HepG2 (cell line): ENCODE measurements around the gene CAND1. TPM values are rescaled to one million over a fixed set of nuclear protein-coding genes. Genes with fewer than 3 reads are reported as not detected.
A peak's percentile ranks its signal among the peaks of the same experiment; 100 is the strongest.

Experiments
- CAMTA2 ChIP-seq: sonication (generic); formaldehyde crosslinking; IDR thresholded peaks from 2 replicates; pipeline ENCODE4 v1.4.0; 2020; ENCODE audit warnings: mild to moderate bottlenecking, missing genetic modification reagents, borderline replicate concordance
- HMG20B ChIP-seq: conservative IDR thresholded peaks from 2 replicates; pipeline ENCODE4 v1.6.1; 2016; ENCODE audit warnings: missing genetic modification reagents, missing compliant biosample characterization
- IRF2 ChIP-seq: IDR thresholded peaks from 2 replicates; pipeline ENCODE4 v1.6.1; 2018; ENCODE audit warnings: missing genetic modification reagents, missing compliant biosample characterization
- MAFK ChIP-seq, 2 experiments: IDR thresholded peaks in 1 of 2; conservative IDR thresholded peaks in 1 of 2; 2 replicates each; pipeline ENCODE4 v1.6.1; 2011; ENCODE audit warnings: improper control_type of control experiment in 2 of 2, low read length in 2 of 2
- MEIS2 ChIP-seq: sonication (generic); formaldehyde crosslinking; IDR thresholded peaks from 2 replicates; pipeline ENCODE4 v1.9.0; 2021; ENCODE audit warnings: mild to moderate bottlenecking, missing genetic modification reagents
- NR3C1 ChIP-seq: sonication (generic); formaldehyde crosslinking; IDR thresholded peaks from 2 replicates; pipeline ENCODE4 v1.4.0; 2020; ENCODE audit warnings: missing genetic modification reagents
- RFX3 ChIP-seq: IDR thresholded peaks from 2 replicates; pipeline ENCODE4 v1.6.1; 2016; ENCODE audit warnings: missing biosample characterization, missing genetic modification reagents
- SMARCE1 ChIP-seq: fragments of 450-650 bp; IDR thresholded peaks from 2 replicates; pipeline ENCODE4 v1.6.1; 2017; ENCODE audit warnings: borderline replicate concordance
- TEF ChIP-seq: sonication (generic); formaldehyde crosslinking; IDR thresholded peaks from 2 replicates; pipeline ENCODE4 v1.5.0; 2020; ENCODE audit warnings: missing genetic modification reagents
- THRA ChIP-seq: sonication (generic); formaldehyde crosslinking; IDR thresholded peaks from 2 replicates; pipeline ENCODE4 v1.4.0; 2020; ENCODE audit warnings: missing genetic modification reagents, borderline replicate concordance
- TRIM24 ChIP-seq: sonication (generic); formaldehyde crosslinking; IDR thresholded peaks from 2 replicates; pipeline ENCODE4 v1.8.0; 2022; ENCODE audit warnings: mild to moderate bottlenecking, missing genetic modification reagents
- ZBTB46 ChIP-seq: sonication (generic); formaldehyde crosslinking; IDR thresholded peaks from 2 replicates; pipeline ENCODE4 v1.4.0; 2020; ENCODE audit warnings: mild to moderate bottlenecking, missing genetic modification reagents, borderline replicate concordance
- ZC3H13 ChIP-seq: sonication (generic); formaldehyde crosslinking; IDR thresholded peaks from 2 replicates; pipeline ENCODE4 v1.8.1; 2023; ENCODE audit warnings: mild to moderate bottlenecking, missing genetic modification reagents, moderate library complexity
- ZFP90 ChIP-seq: sonication (generic); formaldehyde crosslinking; IDR thresholded peaks from 2 replicates; pipeline ENCODE4 v1.8.0; 2022; ENCODE audit warnings: missing genetic modification reagents, mild to moderate bottlenecking, inconsistent platforms, borderline replicate concordance
- ZNF431 ChIP-seq: sonication (generic); formaldehyde crosslinking; IDR thresholded peaks from 2 replicates; pipeline ENCODE4 v1.9.0; 2022; ENCODE audit warnings: missing genetic modification reagents, low read depth, mild to moderate bottlenecking, borderline replicate concordance
- ZNF605 ChIP-seq: sonication (generic); formaldehyde crosslinking; IDR thresholded peaks from 2 replicates; pipeline ENCODE4 v1.8.0; 2022; ENCODE audit warnings: mild to moderate bottlenecking, missing genetic modification reagents
- ZNF747 ChIP-seq: sonication (generic); formaldehyde crosslinking; IDR thresholded peaks from 2 replicates; pipeline ENCODE4 v1.8.1; 2023; ENCODE audit warnings: missing genetic modification reagents, mild to moderate bottlenecking, borderline replicate concordance
- ZNF761 ChIP-seq: sonication (generic); formaldehyde crosslinking; conservative IDR thresholded peaks from 2 replicates; pipeline ENCODE4 v1.4.0; 2020; ENCODE audit warnings: mild to moderate bottlenecking, missing genetic modification reagents
- ZNF776 ChIP-seq: sonication (generic); formaldehyde crosslinking; IDR thresholded peaks from 2 replicates; pipeline ENCODE4 v1.4.0; 2020; ENCODE audit warnings: mild to moderate bottlenecking, missing genetic modification reagents
- polyA plus RNA-seq, 8 experiments: library from polyadenylated mRNA; depleted of rRNA in 3 of 8; stranded (reverse) in 7 of 8; unstranded in 1 of 8; fragments of >200 nt; fragmentation: Illumina TruSeq in 4 of 8; extraction: Trizol in 4 of 8; gene quantifications; 2 replicates each; pipeline versions ENCODE4 v1.2.1 to v1.2.3, GENCODE V29; 2011 to 2016; ENCODE audit warnings: low read depth in 4 of 8, missing spikeins in 1 of 8, mixed read lengths in 1 of 8; ENCODE audit not compliant: insufficient read depth in 1 of 8
- total RNA-seq, 5 experiments: library from RNA; depleted of rRNA; stranded (reverse); fragments of >200 nt; fragmentation: Illumina TruSeq; extraction: Trizol; gene quantifications; 2 replicates each; pipeline ENCODE4 v1.2.3, GENCODE V29; 2016; ENCODE audit warnings: low read depth in 1 of 5
- TF ChIP-seq, protein P1 (sequence below): sonication (generic); formaldehyde crosslinking; conservative IDR thresholded peaks from 2 replicates; pipeline ENCODE4 v1.4.0; 2020; ENCODE audit warnings: missing genetic modification reagents
- TF ChIP-seq, protein P2 (sequence below): sonication (generic); formaldehyde crosslinking; IDR thresholded peaks from 2 replicates; pipeline ENCODE4 v1.8.1; 2023; ENCODE audit warnings: mild to moderate bottlenecking, inconsistent platforms, moderate library complexity, missing genetic modification reagents, borderline replicate concordance

CAND1 gene
- total and polyA plus RNA-seq, 2 of the 13 experiments (the other 11 are each of a cell fraction or from before 2014, with no cell fraction given), result 56.2 to 138 TPM

DNA sequence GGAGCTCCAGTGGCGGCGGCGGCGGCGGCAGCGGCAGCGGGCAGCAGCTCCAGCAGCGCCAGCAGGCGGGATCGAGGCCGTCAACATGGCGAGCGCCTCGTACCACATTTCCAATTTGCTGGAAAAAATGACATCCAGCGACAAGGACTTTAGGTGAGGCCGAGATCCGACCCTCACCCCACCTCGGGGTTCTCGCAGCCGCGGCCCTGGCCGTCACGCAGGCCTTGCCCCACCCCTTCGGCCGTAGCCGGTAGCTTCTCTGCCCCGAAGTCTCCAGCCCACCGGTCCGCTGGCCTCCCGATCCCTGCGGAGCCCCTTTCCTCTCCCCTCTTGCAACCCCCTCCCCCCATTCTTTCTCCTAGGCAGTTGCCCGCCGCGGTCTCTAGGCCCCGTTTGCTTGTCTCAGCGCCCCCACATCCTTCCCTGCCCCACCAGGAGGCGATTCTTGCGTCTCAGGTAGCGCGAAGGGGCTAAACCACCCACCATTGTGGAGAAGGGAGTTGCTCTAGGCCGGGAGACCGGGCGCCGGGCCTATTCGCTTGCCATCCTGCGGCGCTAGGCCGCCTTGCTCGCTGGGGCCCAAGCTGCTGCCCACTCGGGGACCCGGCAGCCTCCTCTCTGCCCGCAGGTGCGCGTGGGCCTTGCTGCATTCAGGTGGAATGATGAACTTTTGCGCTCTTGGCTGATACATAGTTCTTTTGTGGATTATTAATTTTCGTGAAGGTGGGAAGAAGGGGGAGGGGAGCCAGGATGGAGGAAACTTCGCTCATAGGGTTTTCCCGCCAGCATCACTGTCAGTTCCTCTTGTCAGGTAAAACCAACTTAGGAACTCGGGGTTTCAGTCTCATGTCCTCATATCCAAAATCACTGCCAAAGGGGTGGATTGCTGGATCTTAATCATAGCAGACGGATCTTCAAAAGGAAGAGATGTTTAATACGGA lies 745 bp downstream of the CAND1 start (continued):
- TF ChIP-seq ZFP90 (CRISPR knock-in tag), result peak; percentile 15; the same call in 1 of the 2 replicates
- no peak for TF ChIP-seq TRIM24 (CRISPR knock-in tag)
- TF ChIP-seq ZNF605 (CRISPR knock-in tag), result peak; percentile 16
- TF ChIP-seq ZBTB46 (CRISPR knock-in tag), result no peak
- no peak; the same call in 1 of the 2 replicates for TF ChIP-seq ZNF776
- no peak for TF ChIP-seq MAFK (conservative IDR thresholded peaks at IDR 0.05 in 1 of 2, IDR thresholded peaks at IDR 0.05 in 1 of 2; ENCODE audit: low read length in 2 of 2)
- no peak; the same call in 1 of the 2 replicates for TF ChIP-seq MEIS2 (CRISPR knock-in tag)
- peak; percentile 53; the same call in 1 of the 2 replicates for TF ChIP-seq ZNF747 (CRISPR knock-in tag)
- peak; percentile 17; the same call in 1 of the 2 replicates for TF ChIP-seq ZNF431
- TF ChIP-seq ZC3H13, result no peak
- TF ChIP-seq CAMTA2 (CRISPR knock-in tag), result no peak
- no peak for TF ChIP-seq IRF2
- no peak for TF ChIP-seq SMARCE1
- TF ChIP-seq THRA, result no peak
- no peak for TF ChIP-seq RFX3
- 0 out of 2 replicates have a peak, but pooled peaks have one; percentile 6 for TF ChIP-seq ZNF761 (CRISPR knock-in tag)
- TF ChIP-seq TEF (CRISPR knock-in tag), result 0 out of 2 replicates have a peak, but pooled peaks have one; percentile 54
- TF ChIP-seq, protein P1, sequence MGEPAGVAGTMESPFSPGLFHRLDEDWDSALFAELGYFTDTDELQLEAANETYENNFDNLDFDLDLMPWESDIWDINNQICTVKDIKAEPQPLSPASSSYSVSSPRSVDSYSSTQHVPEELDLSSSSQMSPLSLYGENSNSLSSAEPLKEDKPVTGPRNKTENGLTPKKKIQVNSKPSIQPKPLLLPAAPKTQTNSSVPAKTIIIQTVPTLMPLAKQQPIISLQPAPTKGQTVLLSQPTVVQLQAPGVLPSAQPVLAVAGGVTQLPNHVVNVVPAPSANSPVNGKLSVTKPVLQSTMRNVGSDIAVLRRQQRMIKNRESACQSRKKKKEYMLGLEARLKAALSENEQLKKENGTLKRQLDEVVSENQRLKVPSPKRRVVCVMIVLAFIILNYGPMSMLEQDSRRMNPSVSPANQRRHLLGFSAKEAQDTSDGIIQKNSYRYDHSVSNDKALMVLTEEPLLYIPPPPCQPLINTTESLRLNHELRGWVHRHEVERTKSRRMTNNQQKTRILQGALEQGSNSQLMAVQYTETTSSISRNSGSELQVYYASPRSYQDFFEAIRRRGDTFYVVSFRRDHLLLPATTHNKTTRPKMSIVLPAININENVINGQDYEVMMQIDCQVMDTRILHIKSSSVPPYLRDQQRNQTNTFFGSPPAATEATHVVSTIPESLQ (CRISPR knock-in tag), result no peak
- no peak for TF ChIP-seq HMG20B (CRISPR knock-in tag)
- TF ChIP-seq NR3C1 (CRISPR knock-in tag), result no peak
- TF ChIP-seq, protein P2, sequence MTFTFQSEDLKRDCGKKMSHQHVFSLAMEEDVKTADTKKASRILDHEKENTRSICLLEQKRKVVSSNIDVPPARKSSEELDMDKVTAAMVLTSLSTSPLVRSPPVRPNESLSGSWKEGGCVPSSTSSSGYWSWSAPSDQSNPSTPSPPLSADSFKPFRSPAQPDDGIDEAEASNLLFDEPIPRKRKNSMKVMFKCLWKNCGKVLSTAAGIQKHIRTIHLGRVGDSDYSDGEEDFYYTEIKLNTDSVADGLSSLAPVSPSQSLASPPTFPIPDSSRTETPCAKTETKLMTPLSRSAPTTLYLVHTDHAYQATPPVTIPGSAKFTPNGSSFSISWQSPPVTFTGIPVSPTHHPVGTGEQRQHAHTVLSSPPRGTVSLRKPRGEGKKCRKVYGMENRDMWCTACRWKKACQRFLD (CRISPR knock-in tag), result 0 out of 2 replicates have a peak, but pooled peaks have one; percentile 18
